ENCODE measurements around the gene PGC.

GRCh38 chr6:41736186-41736733, 10.9 kb downstream of the PGC start:
- TF ChIP-seq CTCF (IDR thresholded peaks at IDR 0.05) (no peak), POLR2AphosphoS5 (IDR thresholded peaks at IDR 0.05) (no peak)
